Psoas muscle (tissue), 8 donors: ENCODE measurements around the gene HOXB5. TPM values are rescaled to one million over a fixed set of nuclear protein-coding genes. Genes with fewer than 3 reads are reported as not detected.
A peak's percentile ranks its signal among the peaks of the same experiment; 100 is the strongest.

Experiments
- ATAC-seq, 4 donors: fragments of 200-7000 bp; cut with Tn5 transposase; one replicate each; pipeline ENCODE4 v1.9.1; 2020; ENCODE audit warnings: moderate library complexity in 3 of 4, mild to moderate bottlenecking in 2 of 4
- DNase-seq, 2 donors: peaks; one replicate each; pipeline ENCODE4 v3.0.0-alpha.2; 2020
- H3K27ac ChIP-seq: fragments of 200-600 bp; one replicate; pipeline ENCODE4 v1.8.0; 2022
- H3K27me3 ChIP-seq, 3 donors: fragments of 200-600 bp in 1 of 3; one replicate each; pipeline versions ENCODE4 v1.6.1 to v1.8.0; 2013 to 2022; ENCODE audit warnings: low read length in 2 of 3, mild to moderate bottlenecking in 2 of 3, moderate library complexity in 1 of 3; ENCODE audit not compliant: insufficient read depth in 3 of 3
- H3K36me3 ChIP-seq, 2 donors: fragments of 200-600 bp in 1 of 2; one replicate each; pipeline versions ENCODE4 v1.6.1 to v1.8.0; 2013 to 2022; ENCODE audit warnings: low read depth in 1 of 2, mild to moderate bottlenecking in 1 of 2, moderate library complexity in 1 of 2; ENCODE audit not compliant: insufficient read depth in 1 of 2
- H3K4me1 ChIP-seq: fragments of 200-600 bp; one replicate; pipeline ENCODE4 v1.8.0; 2022
- H3K4me3 ChIP-seq: fragments of 200-600 bp; one replicate; pipeline ENCODE4 v1.8.0; 2022; ENCODE audit warnings: mild to moderate bottlenecking
- H3K9me3 ChIP-seq: fragments of 200-600 bp; one replicate; pipeline ENCODE4 v1.8.0; 2022
- WGBS, 3 donors: extraction: QIAGEN DNeasy Blood & Tissue Kit; methylation state at CpG; one replicate each; pipeline versions ENCODE4 v1.1.6 to v1.1.7; 2013; 5-methylcytosine and 5-hydroxymethylcytosine counted together
- intact Hi-C, 2 donors: fragments of 100-400 bp; cut with DNase I; formaldehyde crosslinking; loops; one replicate each; pipeline versions ENCODE4 v1.11.0 to v1.14.2; 2022
- polyA plus RNA-seq, 3 donors: library from polyadenylated mRNA; stranded (reverse); fragments of 200-250 nt; gene quantifications; one replicate each; pipeline ENCODE4 v1.2.3, GENCODE V29; 2013
- total RNA-seq, 4 donors: library from RNA; stranded (reverse); fragmentation: NEBNext Ultra II Directional in 2 of 4; extraction: Animal tissue kit (Norgen Biotek cat#: 25700) in 2 of 4; gene quantifications; one replicate each; pipeline versions ENCODE4 v1.2.1 to v1.2.4, GENCODE V29; 2021 to 2023
- TF ChIP-seq, protein P1 (sequence below): fragments of 200-600 bp; IDR thresholded peaks from one replicate; pipeline ENCODE4 v1.8.0; 2022; ENCODE audit warnings: antibody characterized with exemption
- donor health status: healthy with polysubstance abuse.
- donor health status: DM: no; HTN: no; CAD: no; lungs with moderate emphysema.
- donor health status: Bipolar disorder and iron deficiency.
- donor health status: healthy.
- donor health status: DM: yes; HTN: yes; CAD: no.
- donor health status: DM: no; HTN: no; CAD: no.
- donor health status: DM: no; HTN: no; CAD: no.
- donor health status: DM: yes; HTN: yes; CAD: no.

HOXB5 gene
- total and polyA plus RNA-seq, 7 donors, result 0.03 to 0.71 (median 0.20) TPM; not detected in 1

DNA sequence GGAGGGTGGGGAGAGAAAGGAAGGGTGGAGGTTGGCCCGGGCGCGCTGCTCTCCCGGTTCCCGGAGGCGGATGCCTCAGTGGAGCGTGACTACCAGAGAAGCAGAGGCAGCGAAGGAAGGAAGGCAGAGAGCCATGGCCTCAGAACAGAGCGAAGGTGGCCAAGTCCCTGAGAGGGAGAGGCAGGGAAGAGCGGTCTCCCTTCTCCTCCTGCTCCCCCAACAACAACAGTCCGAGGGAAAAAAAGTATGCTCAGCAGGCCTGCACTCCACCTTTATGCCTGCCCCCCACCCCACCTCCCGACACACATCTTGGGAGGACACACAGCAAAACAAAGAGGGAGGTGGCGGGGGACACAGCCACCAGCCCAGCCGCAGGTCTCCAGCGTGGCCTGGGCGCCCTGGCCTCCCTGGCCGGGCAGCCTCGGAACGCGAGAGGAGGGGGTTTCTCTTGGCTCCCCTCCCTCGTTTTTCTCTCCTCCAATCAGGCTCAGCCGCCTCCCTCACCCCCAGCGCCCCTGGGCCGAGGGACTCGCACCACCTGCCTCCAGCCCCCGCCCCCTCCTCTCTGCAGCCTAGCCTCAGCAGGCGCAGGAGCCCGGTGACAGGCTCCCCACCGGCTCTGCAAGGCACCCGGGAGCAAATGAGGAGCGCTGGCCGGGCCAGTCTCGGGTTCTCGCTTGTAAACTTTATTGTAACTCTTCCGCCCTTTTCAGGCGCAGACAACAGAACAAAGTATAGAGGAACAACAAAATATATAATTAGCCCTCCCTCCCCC lies 18.3 kb upstream of the HOXB5 start:
- intact Hi-C loops, result no loop called here

DNA sequence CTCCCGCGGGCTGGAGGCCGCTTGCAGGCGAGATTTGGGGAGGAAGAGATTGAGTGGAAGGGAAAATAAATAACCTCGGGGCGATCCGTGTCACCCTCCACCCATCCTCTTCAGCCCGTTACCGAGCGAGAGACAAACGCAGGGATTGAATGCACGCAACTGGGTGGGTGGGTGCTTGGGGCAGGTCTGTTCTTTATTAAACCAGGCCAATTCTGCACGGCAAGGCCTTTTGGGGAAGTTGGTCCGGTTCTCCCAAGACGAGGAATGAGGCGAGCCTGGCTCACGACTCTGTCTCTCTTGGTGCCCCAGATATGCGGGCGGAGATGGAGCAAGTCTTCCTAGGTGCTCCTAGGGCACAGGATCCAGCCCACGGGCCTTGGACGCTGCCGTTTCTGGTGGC lies 17.6 kb upstream of the HOXB5 start:
- peaks cover 17% of the 10 kb centered on the region for H3K4me1 ChIP-seq
- H3K9me3 ChIP-seq, result no peaks in the 10 kb centered on the region
- intact Hi-C loops, result no loop called here
- peak overlapping the region; percentile 77 for H3K4me3 ChIP-seq
- H3K36me3 ChIP-seq, result no peaks in the 10 kb centered on the region
- WGBS, 3 donors, result 2 to 3% (median 2%) methylated on average over 22 of the region's 22 CpGs
- DNase-seq (peak in 1 of 2 donors; percentile 30), ATAC-seq (peak in 2 of 4 donors; percentile 5 to 21)
- H3K27me3 ChIP-seq, result peaks cover 0 to 99% (median 63%) of the 10 kb centered on the region in 3 donors
- H3K27ac ChIP-seq, result peak overlapping the region; percentile 61
- TF ChIP-seq, protein P1, sequence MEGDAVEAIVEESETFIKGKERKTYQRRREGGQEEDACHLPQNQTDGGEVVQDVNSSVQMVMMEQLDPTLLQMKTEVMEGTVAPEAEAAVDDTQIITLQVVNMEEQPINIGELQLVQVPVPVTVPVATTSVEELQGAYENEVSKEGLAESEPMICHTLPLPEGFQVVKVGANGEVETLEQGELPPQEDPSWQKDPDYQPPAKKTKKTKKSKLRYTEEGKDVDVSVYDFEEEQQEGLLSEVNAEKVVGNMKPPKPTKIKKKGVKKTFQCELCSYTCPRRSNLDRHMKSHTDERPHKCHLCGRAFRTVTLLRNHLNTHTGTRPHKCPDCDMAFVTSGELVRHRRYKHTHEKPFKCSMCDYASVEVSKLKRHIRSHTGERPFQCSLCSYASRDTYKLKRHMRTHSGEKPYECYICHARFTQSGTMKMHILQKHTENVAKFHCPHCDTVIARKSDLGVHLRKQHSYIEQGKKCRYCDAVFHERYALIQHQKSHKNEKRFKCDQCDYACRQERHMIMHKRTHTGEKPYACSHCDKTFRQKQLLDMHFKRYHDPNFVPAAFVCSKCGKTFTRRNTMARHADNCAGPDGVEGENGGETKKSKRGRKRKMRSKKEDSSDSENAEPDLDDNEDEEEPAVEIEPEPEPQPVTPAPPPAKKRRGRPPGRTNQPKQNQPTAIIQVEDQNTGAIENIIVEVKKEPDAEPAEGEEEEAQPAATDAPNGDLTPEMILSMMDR, result no peak

More for the DNA sequence above, 18.3 kb upstream of the HOXB5 start:
- peak overlapping the region; percentile 30 for H3K27ac ChIP-seq
- TF ChIP-seq, protein P1, result no peak
- H3K4me3 ChIP-seq, result peak overlapping the region; percentile 77
- WGBS, 3 donors, result 2 to 7% (median 7%) methylated on average over 25 to 36 of the region's 36 CpGs
- H3K36me3 ChIP-seq, result no peaks in the 10 kb centered on the region
- H3K9me3 ChIP-seq, result no peaks in the 10 kb centered on the region
- ATAC-seq (no peak), DNase-seq (no peak)
- peaks cover 17% of the 10 kb centered on the region for H3K4me1 ChIP-seq
- peaks cover 0 to 99% (median 65%) of the 10 kb centered on the region in 3 donors for H3K27me3 ChIP-seq

DNA sequence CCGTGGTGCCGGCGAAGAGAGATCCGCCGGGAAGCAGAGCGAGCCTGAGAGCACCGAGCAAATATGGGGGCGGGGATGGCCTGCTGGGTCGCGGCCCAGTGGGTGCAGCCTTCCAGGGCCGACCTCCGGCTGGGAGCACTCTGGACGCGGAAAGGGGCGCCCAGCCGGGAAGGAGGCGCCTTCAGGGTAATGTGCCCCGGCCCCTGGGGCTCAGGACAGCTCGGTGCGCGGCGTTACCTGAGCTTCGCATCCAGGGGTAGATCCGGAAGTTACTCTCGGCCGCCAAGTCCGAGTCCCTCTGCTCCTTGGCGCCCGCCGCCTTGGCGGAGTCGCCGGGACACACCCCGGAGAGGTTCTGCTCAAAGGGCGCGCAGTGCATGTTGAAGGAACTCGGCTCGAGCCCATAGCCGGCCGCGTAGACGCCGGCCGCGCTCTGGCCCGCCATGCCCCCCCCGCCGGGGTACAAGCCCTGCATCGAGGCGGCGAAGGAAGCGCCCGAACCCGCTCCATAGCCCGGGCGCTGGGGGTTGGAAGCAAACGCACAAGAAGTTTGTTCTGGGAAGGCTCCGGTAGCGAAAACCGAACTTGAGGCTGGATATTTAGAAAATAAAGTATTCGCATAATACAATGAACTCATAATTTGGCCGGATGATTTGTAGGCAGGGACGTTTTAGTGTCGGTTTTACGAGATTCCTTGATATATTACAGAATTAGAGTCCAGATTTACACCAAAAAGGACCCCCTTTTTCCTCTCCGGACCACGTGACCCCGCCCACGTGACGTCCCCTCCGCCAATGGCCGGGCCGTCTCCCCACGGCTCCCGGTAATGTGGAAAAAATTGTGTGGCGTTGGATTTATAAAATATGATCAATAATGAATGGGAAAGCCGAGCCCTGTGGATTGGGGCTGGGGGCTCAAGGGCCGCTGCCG lies 17.0 kb upstream of the HOXB5 start, which contains the start of gene HOXB7:
Gene HOXB7, minus strand, starts transcription at position 736 of the 930 bp plus-strand sequence. Its CDS starts 99 bp downstream, at position 637.
- intact Hi-C loops, result no loop called here
- Histone ChIP-seq H3K36me3 (no peaks in the 10 kb centered on the region), H3K27ac (peak within 1 kb of the TSS; percentile 61), H3K9me3 (no peaks in the 10 kb centered on the region), H3K4me1 (peaks cover 17% of the 10 kb centered on the region), H3K27me3 (peaks cover 0 to 99% (median 65%) of the 10 kb centered on the region in 3 donors), H3K4me3 (peak within 1 kb of the TSS; percentile 77)
- ATAC-seq (peak; percentile 43 to 69 (median 52)), DNase-seq (peak; percentile 83)
- TF ChIP-seq, protein P1, result no peak
- 1% methylated on average over 66 to 79 of the region's 79 CpGs for WGBS, 3 donors

DNA sequence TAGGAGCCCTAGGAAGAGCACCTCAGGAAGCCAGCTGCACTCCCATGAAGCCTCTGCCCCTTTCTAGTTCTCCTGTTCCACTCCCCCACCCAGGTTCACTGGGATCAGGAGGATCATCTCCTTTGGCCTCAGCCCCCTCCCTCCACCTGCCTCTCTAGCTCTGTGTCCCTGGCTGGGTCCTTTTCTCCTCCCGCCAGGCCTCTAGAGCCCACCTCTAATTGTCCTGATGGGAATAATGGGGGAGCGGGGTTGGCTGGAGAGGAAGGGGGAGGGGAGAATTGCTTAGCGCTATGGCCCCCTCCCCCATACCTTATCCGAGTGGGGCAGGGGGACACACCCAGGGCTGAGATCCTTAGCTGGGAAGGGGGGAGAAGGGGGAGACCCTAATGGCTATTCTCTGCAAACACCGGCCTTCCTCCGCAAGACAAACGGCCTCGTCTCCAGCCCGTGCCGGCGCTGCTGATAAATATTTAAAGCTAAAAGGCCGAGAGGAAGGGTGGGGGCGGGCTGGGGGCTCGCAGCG lies 16.2 kb upstream of the HOXB5 start:
- 5 to 14% (median 9%) methylated on average over 13 to 15 of the region's 15 CpGs for WGBS, 3 donors
- ATAC-seq (no peak), DNase-seq (no peak)
- peaks cover 0 to 100% (median 62%) of the 10 kb centered on the region in 3 donors for H3K27me3 ChIP-seq
- no peaks in the 10 kb centered on the region for H3K9me3 ChIP-seq
- H3K27ac ChIP-seq, result peak overlapping the region; percentile 61
- intact Hi-C loops, result no loop called here
- no peaks in the 10 kb centered on the region for H3K36me3 ChIP-seq
- TF ChIP-seq, protein P1, result no peak
- peak overlapping the region; percentile 77 for H3K4me3 ChIP-seq
- peaks cover 17% of the 10 kb centered on the region for H3K4me1 ChIP-seq
